Left ventricle myocardium inferior (tissue), 1 donor: Measurements from ENCODE around the gene DAB2IP. TPM values are rescaled to one million over a fixed set of nuclear protein-coding genes. Genes with fewer than 3 reads are reported as not detected.
A peak's percentile ranks its signal among the peaks of the same experiment; 100 is the strongest.
"Not testable (repeated sequence)": the region's sequence is repeated elsewhere in the genome, so short reads cannot be mapped to it uniquely, and the experiment has no call there.

Experiments
- DNase-seq: peaks from one replicate; pipeline ENCODE4 v3.0.0-alpha.2; 2020
- H3K27ac ChIP-seq: fragments of 200-600 bp; replicated peaks from 2 replicates; pipeline ENCODE4 v1.8.0; 2021
- H3K27me3 ChIP-seq: fragments of 200-600 bp; 2 replicates; pipeline ENCODE4 v1.8.0; 2021; ENCODE audit warnings: low read depth
- H3K36me3 ChIP-seq: fragments of 200-600 bp; 2 replicates; pipeline ENCODE4 v1.8.0; 2021
- H3K4me1 ChIP-seq: fragments of 200-600 bp; 2 replicates; pipeline ENCODE4 v1.8.0; 2021
- H3K4me3 ChIP-seq: fragments of 200-600 bp; 2 replicates; pipeline ENCODE4 v1.8.0; 2021; ENCODE audit warnings: mild to moderate bottlenecking, moderate library complexity
- H3K9me3 ChIP-seq: fragments of 200-600 bp; replicated peaks from 2 replicates; pipeline ENCODE4 v1.8.0; 2021
- CTCF ChIP-seq: fragments of 200-600 bp; IDR thresholded peaks from 2 replicates; pipeline ENCODE4 v1.8.0; 2021; ENCODE audit warnings: antibody characterized with exemption, mild to moderate bottlenecking, borderline replicate concordance
- intact Hi-C: fragments of 100-400 bp; cut with micrococcal nuclease; formaldehyde crosslinking; loops from one replicate; pipeline ENCODE4 v1.11.0; 2022
- total RNA-seq: library from RNA; stranded (reverse); fragmentation: NEBNext Ultra II Directional; extraction: Animal tissue kit (Norgen Biotek cat#: 25700); gene quantifications from one replicate; pipeline ENCODE4 v1.2.1, GENCODE V29; 2021
- donor health status: DM: no; HTN: yes; CAD: no; lungs with severe emphysema.

The DAB2IP gene
- total RNA-seq, 1 donor from 2014 or later = 50.7 TPM

GRCh38 chr9:121620777-121621449 lies 30.5 kb upstream of the DAB2IP start:
- intact Hi-C loops = no loop called here
- Histone ChIP-seq H3K9me3 (no peaks in the 10 kb centered on the region), H3K36me3 (no peaks in the 10 kb centered on the region), H3K4me3 (no peak overlapping the region), H3K4me1 (peaks cover 85% of the 10 kb centered on the region), H3K27me3 (no peaks in the 10 kb centered on the region), H3K27ac (peak overlapping the region; percentile 92)
- TF ChIP-seq CTCF = peak; percentile 52
- DNase-seq = no peak

- DNase-seq = no peak
- no peaks in the 10 kb centered on the region for H3K36me3 ChIP-seq
- H3K27me3 ChIP-seq = no peaks in the 10 kb centered on the region
- no peaks in the 10 kb centered on the region for H3K9me3 ChIP-seq
- no peak for TF ChIP-seq CTCF
- intact Hi-C loops = no loop called here
- H3K27ac ChIP-seq = peak overlapping the region; percentile 46
- no peak overlapping the region for H3K4me3 ChIP-seq
- H3K4me1 ChIP-seq = peaks cover 81% of the 10 kb centered on the region
These were observed 28.8 kb upstream of the DAB2IP start for GRCh38 chr9:121622387-121623203.

GRCh38 chr9:121623430-121623829 lies 28.0 kb upstream of the DAB2IP start:
- H3K4me3 ChIP-seq, H3K9me3 ChIP-seq, H3K27ac ChIP-seq, H3K27me3 ChIP-seq, H3K36me3 ChIP-seq, intact Hi-C loops, DNase-seq: not testable (repeated sequence)
- H3K4me1 ChIP-seq = peaks cover 77% of the 10 kb centered on the region

- Histone ChIP-seq H3K4me3 (no peak overlapping the region), H3K27ac (peak overlapping the region; percentile 52), H3K4me1 (peaks cover 61% of the 10 kb centered on the region), H3K9me3 (no peaks in the 10 kb centered on the region), H3K36me3 (no peaks in the 10 kb centered on the region), H3K27me3 (no peaks in the 10 kb centered on the region)
- TF ChIP-seq CTCF = no peak
- no peak for DNase-seq
- intact Hi-C loops = no loop called here
These were observed 25.8 kb upstream of the DAB2IP start for GRCh38 chr9:121625590-121625989.

GRCh38 chr9:121626012-121626411 lies 25.4 kb upstream of the DAB2IP start:
- Histone ChIP-seq H3K36me3 (no peaks in the 10 kb centered on the region), H3K27ac (peak overlapping the region; percentile 52), H3K27me3 (no peaks in the 10 kb centered on the region), H3K4me1 (peaks cover 57% of the 10 kb centered on the region), H3K9me3 (no peaks in the 10 kb centered on the region), H3K4me3 (no peak overlapping the region)
- DNase-seq = no peak
- TF ChIP-seq CTCF = no peak
- intact Hi-C loops = no loop called here

- Histone ChIP-seq H3K4me1 (peaks cover 51% of the 10 kb centered on the region), H3K27ac (no peak overlapping the region), H3K36me3 (no peaks in the 10 kb centered on the region), H3K27me3 (no peaks in the 10 kb centered on the region), H3K9me3 (no peaks in the 10 kb centered on the region), H3K4me3 (no peak overlapping the region)
- intact Hi-C loops = no loop called here
- DNase-seq = no peak
- TF ChIP-seq CTCF = no peak
These were observed 24.0 kb upstream of the DAB2IP start for GRCh38 chr9:121627427-121627826.
